Skeletal muscle tissue (tissue), 4 donors: ENCODE results near the gene LIN7A. TPM values are rescaled to one million over a fixed set of nuclear protein-coding genes. Genes with fewer than 3 reads are reported as not detected.

ENCODE experiments used
- H3K27ac ChIP-seq: one replicate; pipeline ENCODE4 v1.7.0; 2013; ENCODE audit warnings: mild to moderate bottlenecking, low read depth, low read length, inconsistent platforms
- H3K27me3 ChIP-seq, 3 donors: one replicate each; pipeline ENCODE4 v1.7.0; 2013; ENCODE audit warnings: low read length in 3 of 3; ENCODE audit not compliant: control insufficient read depth in 3 of 3, insufficient read depth in 3 of 3
- H3K36me3 ChIP-seq, 3 donors: one replicate each; pipeline ENCODE4 v1.7.0; 2013; ENCODE audit warnings: low read length in 3 of 3; ENCODE audit not compliant: control insufficient read depth in 3 of 3, insufficient read depth in 3 of 3
- H3K4me1 ChIP-seq, 3 donors: one replicate each; pipeline ENCODE4 v1.7.0; 2013; ENCODE audit warnings: low read length in 3 of 3, mild to moderate bottlenecking in 3 of 3; ENCODE audit not compliant: control insufficient read depth in 3 of 3, insufficient read depth in 3 of 3
- H3K4me3 ChIP-seq, 3 donors: one replicate each; pipeline ENCODE4 v1.7.0; 2013; ENCODE audit warnings: low read length in 3 of 3
- H3K9ac ChIP-seq, 3 donors: one replicate each; pipeline ENCODE4 v1.7.0; 2013; ENCODE audit warnings: low read length in 3 of 3, mild to moderate bottlenecking in 3 of 3, moderate library complexity in 2 of 3, low read depth in 1 of 3
- H3K9me3 ChIP-seq, 3 donors: one replicate each; pipeline ENCODE4 v1.7.0; 2013; ENCODE audit warnings: low read length in 3 of 3; ENCODE audit not compliant: control insufficient read depth in 3 of 3
- total RNA-seq: library from RNA; depleted of rRNA; stranded (reverse); fragments of >200 nt; gene quantifications from one replicate; pipeline ENCODE4 v1.2.3, GENCODE V29; 2014
- donor health status: Osteomylitis.

Gene LIN7A
- total RNA-seq, 1 donor from 2014 or later, result 1.6 TPM

- Histone ChIP-seq H3K9ac (no peak overlapping the region), H3K4me1 (no peaks in the 10 kb centered on the region), H3K9me3 (no peaks in the 10 kb centered on the region), H3K4me3 (no peak overlapping the region), H3K27ac (no peak overlapping the region), H3K27me3 (no peaks in the 10 kb centered on the region), H3K36me3 (no peaks in the 10 kb centered on the region)
These were observed 92.1 kb downstream of the LIN7A start for GRCh38 chr12:80845639-80846038.

- Histone ChIP-seq H3K27me3 (no peaks in the 10 kb centered on the region), H3K4me3 (no peak overlapping the region)
These were observed 93.8 kb downstream of the LIN7A start for GRCh38 chr12:80843969-80844368.

GRCh38 chr12:80838708-80839107 lies 99.0 kb downstream of the LIN7A start:
- no peaks in the 10 kb centered on the region for H3K36me3 ChIP-seq
- no peak overlapping the region for H3K27ac ChIP-seq
- no peak overlapping the region for H3K9ac ChIP-seq
- no peaks in the 10 kb centered on the region for H3K27me3 ChIP-seq
- H3K4me3 ChIP-seq, result no peak overlapping the region
- no peaks in the 10 kb centered on the region for H3K9me3 ChIP-seq
- no peaks in the 10 kb centered on the region for H3K4me1 ChIP-seq

More at GRCh38 chr12:80843969-80844368, 93.8 kb downstream of the LIN7A start:
- Histone ChIP-seq H3K27ac (no peak overlapping the region), H3K4me1 (no peaks in the 10 kb centered on the region), H3K9me3 (no peaks in the 10 kb centered on the region), H3K9ac (no peak overlapping the region), H3K36me3 (no peaks in the 10 kb centered on the region)

GRCh38 chr12:80838024-80838658 lies 99.6 kb downstream of the LIN7A start:
- Histone ChIP-seq H3K9me3 (no peaks in the 10 kb centered on the region), H3K36me3 (no peaks in the 10 kb centered on the region), H3K4me1 (no peaks in the 10 kb centered on the region), H3K27ac (no peak overlapping the region), H3K27me3 (no peaks in the 10 kb centered on the region), H3K4me3 (no peak overlapping the region), H3K9ac (no peak overlapping the region)

GRCh38 chr12:80837342-80837978 lies 100.3 kb downstream of the LIN7A start:
- Histone ChIP-seq H3K4me1 (no peaks in the 10 kb centered on the region), H3K36me3 (no peaks in the 10 kb centered on the region), H3K9ac (no peak overlapping the region), H3K27me3 (no peaks in the 10 kb centered on the region), H3K27ac (no peak overlapping the region), H3K9me3 (no peaks in the 10 kb centered on the region), H3K4me3 (no peak overlapping the region)

GRCh38 chr12:80834724-80835123 lies 103.0 kb downstream of the LIN7A start:
- Histone ChIP-seq H3K27ac (no peak overlapping the region), H3K4me3 (no peak overlapping the region), H3K9me3 (no peaks in the 10 kb centered on the region), H3K4me1 (no peaks in the 10 kb centered on the region), H3K27me3 (no peaks in the 10 kb centered on the region), H3K36me3 (no peaks in the 10 kb centered on the region), H3K9ac (no peak overlapping the region)

GRCh38 chr12:80830533-80831088 lies 107.1 kb downstream of the LIN7A start:
- H3K27me3 ChIP-seq, result no peaks in the 10 kb centered on the region
- no peaks in the 10 kb centered on the region for H3K36me3 ChIP-seq
- H3K27ac ChIP-seq, result no peak overlapping the region
- no peaks in the 10 kb centered on the region for H3K4me1 ChIP-seq
- no peak overlapping the region for H3K9ac ChIP-seq
- H3K4me3 ChIP-seq, result no peak overlapping the region
- H3K9me3 ChIP-seq, result no peaks in the 10 kb centered on the region

- Histone ChIP-seq H3K36me3 (no peaks in the 10 kb centered on the region), H3K27ac (no peak overlapping the region), H3K27me3 (no peaks in the 10 kb centered on the region), H3K9me3 (no peaks in the 10 kb centered on the region), H3K4me3 (no peak overlapping the region), H3K9ac (no peak overlapping the region), H3K4me1 (no peaks in the 10 kb centered on the region)
These were observed 108.0 kb downstream of the LIN7A start for GRCh38 chr12:80829767-80830166.

- H3K9ac ChIP-seq, result no peak overlapping the region
- no peak overlapping the region for H3K27ac ChIP-seq
- no peaks in the 10 kb centered on the region for H3K4me1 ChIP-seq
- no peaks in the 10 kb centered on the region for H3K36me3 ChIP-seq
- no peaks in the 10 kb centered on the region for H3K27me3 ChIP-seq
- H3K9me3 ChIP-seq, result peaks cover 0 to 2% (median 0%) of the 10 kb centered on the region in 3 donors
- no peak overlapping the region for H3K4me3 ChIP-seq
These were observed 112.2 kb downstream of the LIN7A start for GRCh38 chr12:80825506-80825905.

GRCh38 chr12:80823393-80823792 lies 114.3 kb downstream of the LIN7A start:
- H3K9ac ChIP-seq, result no peak overlapping the region
- H3K4me1 ChIP-seq, result no peaks in the 10 kb centered on the region
- H3K27me3 ChIP-seq, result no peaks in the 10 kb centered on the region
- no peaks in the 10 kb centered on the region for H3K36me3 ChIP-seq
- H3K4me3 ChIP-seq, result no peak overlapping the region
- peaks cover 0 to 2% (median 0%) of the 10 kb centered on the region in 3 donors for H3K9me3 ChIP-seq
- H3K27ac ChIP-seq, result no peak overlapping the region
